Lung (tissue), 12 donors: ENCODE measurements around the gene SH3PXD2B. TPM values are rescaled to one million over a fixed set of nuclear protein-coding genes. Genes with fewer than 3 reads are reported as not detected.
A peak's percentile ranks its signal among the peaks of the same experiment; 100 is the strongest.
"Not testable (repeated sequence)": the region's sequence is repeated elsewhere in the genome, so short reads cannot be mapped to it uniquely, and the experiment has no call there.

ENCODE experiments used
- ATAC-seq: fragments of 200-7000 bp; cut with Tn5 transposase; one replicate; pipeline ENCODE4 v1.9.1; 2020; ENCODE audit warnings: moderate number of reproducible peaks; ENCODE audit not compliant: insufficient read depth, low FRiP score
- DNase-seq, 3 donors: peaks; one replicate each; pipeline ENCODE4 v3.0.0-alpha.2; 2013 to 2017
- H3K27ac ChIP-seq, 2 donors: one replicate each; pipeline ENCODE4 v1.5.1; 2013; ENCODE audit warnings: mild to moderate bottlenecking in 2 of 2, moderate library complexity in 2 of 2, control low read depth in 1 of 2, inconsistent platforms in 1 of 2, low read depth in 1 of 2, low read length in 1 of 2
- H3K27me3 ChIP-seq, 3 donors: one replicate each; pipeline ENCODE4 v1.5.1; 2013; ENCODE audit warnings: low read length in 2 of 3; ENCODE audit not compliant: control insufficient read depth in 3 of 3, insufficient read depth in 3 of 3
- H3K36me3 ChIP-seq, 4 donors: one replicate each; pipeline ENCODE4 v1.5.1; 2013; ENCODE audit warnings: low read length in 4 of 4, mild to moderate bottlenecking in 1 of 4, moderate library complexity in 1 of 4; ENCODE audit not compliant: control insufficient read depth in 4 of 4, insufficient read depth in 4 of 4
- H3K4me1 ChIP-seq, 5 donors: one replicate each; pipeline ENCODE4 v1.5.1; 2013; ENCODE audit warnings: low read length in 5 of 5, mild to moderate bottlenecking in 2 of 5, moderate library complexity in 1 of 5; ENCODE audit not compliant: control insufficient read depth in 5 of 5, insufficient read depth in 5 of 5
- H3K4me3 ChIP-seq: one replicate; pipeline ENCODE4 v1.5.1; 2013; ENCODE audit warnings: mild to moderate bottlenecking, control low read depth, moderate library complexity
- H3K9ac ChIP-seq, 2 donors: one replicate each; pipeline ENCODE4 v1.5.1; 2013; ENCODE audit warnings: low read length in 2 of 2, control low read depth in 1 of 2; ENCODE audit not compliant: insufficient read depth in 1 of 2
- H3K9me3 ChIP-seq, 4 donors: one replicate each; pipeline ENCODE4 v1.5.1; 2013; ENCODE audit warnings: low read length in 3 of 4, mild to moderate bottlenecking in 1 of 4, moderate library complexity in 1 of 4; ENCODE audit not compliant: control insufficient read depth in 4 of 4, insufficient read depth in 3 of 4
- CTCF ChIP-seq: IDR thresholded peaks from 2 replicates; pipeline ENCODE4 v1.5.1; 2012; ENCODE audit warnings: mild to moderate bottlenecking; ENCODE audit errors: control extremely low read depth, extremely low read depth
- whole genome bisulfite sequencing, 2 donors: extraction: QIAGEN DNeasy Blood & Tissue Kit; methylation state at CpG; one replicate each; pipeline ENCODE4 v1.1.7; 2013; 5-methylcytosine and 5-hydroxymethylcytosine counted together
- polyA plus RNA-seq, 2 donors: library from polyadenylated mRNA; stranded (reverse); fragments of 200-250 nt; gene quantifications; one replicate each; pipeline ENCODE4 v1.2.1, GENCODE V29; 2013
- total RNA-seq, 2 donors: library from RNA; depleted of rRNA in 1 of 2; stranded (reverse); fragments of >200 nt in 1 of 2; gene quantifications; one replicate each; pipeline ENCODE4 v1.2.1, GENCODE V29; 2014 to 2021
- donor health status: control.
- donor health status: control.
- donor health status: Bipolar disorder and iron deficiency.
- donor health status: healthy.
- donor health status: DM: yes; HTN: yes; CAD: no.

Gene SH3PXD2B
- total and polyA plus RNA-seq, 4 donors, result 8.0 to 56.0 (median 21.4) TPM

GRCh38 chr5:172371684-172372083 lies 82.6 kb downstream of the SH3PXD2B start:
- Histone ChIP-seq H3K4me1 (no peaks in the 10 kb centered on the region), H3K36me3 (peaks cover 0 to 25% (median 8%) of the 10 kb centered on the region in 4 donors), H3K9ac (no peak overlapping the region), H3K27ac (no peak overlapping the region), H3K9me3 (peaks cover 0 to 9% (median 3%) of the 10 kb centered on the region in 4 donors), H3K4me3 (no peak overlapping the region), H3K27me3 (no peaks in the 10 kb centered on the region)
- WGBS, 2 donors, result 96 to 97% methylated on average over 7 of the region's 7 CpGs
- TF ChIP-seq CTCF, result no peak
- DNase-seq (no peak), ATAC-seq (no peak)

DNA sequence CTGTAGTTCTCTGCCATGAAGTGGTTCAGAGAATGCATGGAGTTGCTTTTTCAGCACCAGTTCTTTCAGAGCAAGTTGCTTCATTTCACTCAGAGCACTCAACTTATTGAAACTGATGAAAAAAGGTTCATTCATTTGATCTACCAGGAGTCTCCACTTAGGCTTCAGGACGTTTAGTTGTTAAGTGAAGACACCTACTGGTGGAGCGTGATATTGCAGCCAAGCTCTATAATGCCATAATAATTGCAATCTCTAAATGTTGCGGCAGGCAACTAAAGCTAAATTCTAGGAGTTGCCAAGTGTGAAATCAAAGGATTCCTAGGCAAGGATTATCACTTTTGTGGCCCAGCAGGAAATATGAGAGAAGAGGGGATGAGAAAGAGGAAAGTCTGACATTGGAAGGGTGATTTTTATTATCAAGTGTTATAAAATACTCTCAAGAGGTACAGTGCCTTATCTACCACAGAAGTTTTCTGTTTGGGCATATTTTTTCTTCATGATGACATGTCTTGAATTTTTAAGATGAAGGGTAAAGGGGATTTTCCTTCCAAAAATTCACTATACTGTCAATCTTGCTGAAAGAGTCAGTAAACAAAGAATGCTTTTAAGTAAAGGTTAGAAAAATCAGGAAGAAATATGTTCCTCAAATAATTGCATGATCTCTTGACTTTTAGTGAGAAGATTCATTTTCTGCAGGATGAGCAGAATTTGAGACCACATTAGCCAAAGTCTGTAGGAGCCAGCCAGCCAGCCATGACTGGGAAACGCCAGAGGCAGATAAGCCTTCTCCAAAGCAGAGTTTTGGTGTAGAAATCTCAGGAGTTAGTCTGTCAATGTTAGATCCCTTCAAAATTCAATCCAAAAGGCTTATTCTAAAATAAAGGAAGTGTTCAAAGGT lies 83.4 kb downstream of the SH3PXD2B start:
- no peak overlapping the region for H3K9ac ChIP-seq
- TF ChIP-seq CTCF, result no peak
- peaks cover 0 to 25% (median 6%) of the 10 kb centered on the region in 4 donors for H3K36me3 ChIP-seq
- WGBS, 2 donors, result 63 to 68% methylated on average over 4 of the region's 4 CpGs
- no peak overlapping the region for H3K27ac ChIP-seq
- no peak overlapping the region for H3K4me3 ChIP-seq
- no peak for ATAC-seq
- peaks cover 0 to 9% (median 3%) of the 10 kb centered on the region in 4 donors for H3K9me3 ChIP-seq
- no peaks in the 10 kb centered on the region for H3K27me3 ChIP-seq
- H3K4me1 ChIP-seq, result no peaks in the 10 kb centered on the region
- DNase-seq, result peak in 1 of 3 donors; percentile 25

DNA sequence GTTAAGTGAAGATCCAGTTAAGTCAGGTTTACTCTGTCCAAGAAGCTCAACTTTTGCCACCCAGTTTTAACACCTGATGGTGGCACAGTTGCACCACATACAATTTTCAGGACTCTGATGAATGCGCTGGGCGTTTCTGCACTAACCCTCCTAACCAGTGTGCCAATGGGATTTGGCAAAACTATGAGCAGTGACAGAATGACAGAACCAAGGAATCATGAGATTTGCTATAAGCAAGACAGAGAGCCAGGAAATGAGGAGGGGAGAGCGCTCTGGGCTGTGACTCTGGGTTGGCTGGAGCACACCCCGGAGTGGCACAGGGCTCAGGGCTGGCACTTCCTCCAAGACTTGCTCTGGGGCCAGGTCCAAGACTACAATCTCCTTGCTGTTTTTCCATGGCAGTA lies 84.1 kb downstream of the SH3PXD2B start:
- no peak for TF ChIP-seq CTCF
- peaks cover 0 to 30% (median 5%) of the 10 kb centered on the region in 4 donors for H3K36me3 ChIP-seq
- no peak for ATAC-seq
- H3K9ac ChIP-seq, result no peak overlapping the region
- no peak overlapping the region for H3K27ac ChIP-seq
- no peak for DNase-seq
- no peaks in the 10 kb centered on the region for H3K4me1 ChIP-seq
- H3K27me3 ChIP-seq, result no peaks in the 10 kb centered on the region
- 94% methylated on average over 4 of the region's 4 CpGs for WGBS, 2 donors
- peaks cover 0 to 9% (median 3%) of the 10 kb centered on the region in 4 donors for H3K9me3 ChIP-seq
- H3K4me3 ChIP-seq, result no peak overlapping the region

GRCh38 chr5:172368699-172369098 lies 85.6 kb downstream of the SH3PXD2B start:
- not testable (repeated sequence) for H3K9me3 ChIP-seq, H3K9ac ChIP-seq, DNase-seq, H3K27ac ChIP-seq, H3K4me1 ChIP-seq, H3K27me3 ChIP-seq, ATAC-seq, H3K4me3 ChIP-seq
- 97 to 100% methylated on average over 3 of the region's 3 CpGs for WGBS, 2 donors
- H3K36me3 ChIP-seq, result peaks cover 0 to 34% (median 6%) of the 10 kb centered on the region in 4 donors
